ENCODE measurements around the gene BTBD17.
"Not testable (repeated sequence)": the region's sequence is repeated elsewhere in the genome, so short reads cannot be mapped to it uniquely, and the experiment has no call there.

Gene BTBD17

DNA sequence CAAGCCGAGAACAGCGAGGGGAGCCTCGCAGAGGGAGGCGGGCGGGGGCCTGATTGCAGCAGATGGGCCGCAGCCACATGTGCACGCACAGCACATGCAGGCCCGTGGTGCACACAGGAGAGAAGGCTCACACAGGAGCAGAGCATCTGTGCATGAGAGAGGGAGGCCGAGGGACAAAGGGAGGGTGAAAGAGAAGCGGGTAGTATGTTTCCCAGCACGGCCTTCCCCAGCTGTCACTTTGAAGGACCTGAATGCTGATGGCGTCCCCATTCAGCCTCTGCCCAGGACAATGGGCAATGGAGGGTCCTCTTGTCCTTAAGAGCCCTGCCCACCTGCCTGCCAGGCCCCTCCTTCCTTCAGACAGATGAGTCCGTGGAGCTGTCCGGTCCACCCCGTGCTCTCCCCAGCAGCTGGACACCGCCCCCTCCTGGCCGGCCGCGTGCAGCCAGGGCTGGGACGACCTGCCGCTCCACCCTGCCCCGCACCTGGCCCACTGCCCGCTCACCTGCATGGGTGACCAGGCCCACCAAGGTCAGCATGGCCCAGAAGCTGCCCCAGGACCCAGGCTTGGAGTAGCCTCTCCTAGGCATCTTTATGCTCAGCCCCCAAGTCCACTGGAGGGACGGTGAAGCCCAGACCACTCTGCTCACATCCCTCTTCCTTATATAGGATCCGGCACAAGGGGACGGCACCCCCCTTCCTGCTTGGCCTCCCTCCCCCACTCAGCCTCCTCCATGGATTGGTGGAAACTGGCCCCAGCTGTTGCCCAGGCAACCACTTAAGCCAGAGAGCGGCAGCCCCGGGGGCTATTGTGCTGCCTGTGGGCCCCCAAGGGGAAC lies at the start of gene BTBD17:
BTBD17 (minus strand) TSS at position 639 of the 839 bp plus-strand sequence; CDS start at position 590, 49 bp downstream.
- peak; percentile 92 for DNase-seq

- no peak for DNase-seq
Observed at GRCh38 chr17:74410001-74410443, 48.4 kb upstream of the BTBD17 start.

- no peak for DNase-seq
Observed at GRCh38 chr17:74408815-74409214, 47.1 kb upstream of the BTBD17 start.

- no peak for DNase-seq
Observed at GRCh38 chr17:74408262-74408661, 46.6 kb upstream of the BTBD17 start.

GRCh38 chr17:74407384-74407783 lies 45.7 kb upstream of the BTBD17 start:
- no peak for DNase-seq

DNA sequence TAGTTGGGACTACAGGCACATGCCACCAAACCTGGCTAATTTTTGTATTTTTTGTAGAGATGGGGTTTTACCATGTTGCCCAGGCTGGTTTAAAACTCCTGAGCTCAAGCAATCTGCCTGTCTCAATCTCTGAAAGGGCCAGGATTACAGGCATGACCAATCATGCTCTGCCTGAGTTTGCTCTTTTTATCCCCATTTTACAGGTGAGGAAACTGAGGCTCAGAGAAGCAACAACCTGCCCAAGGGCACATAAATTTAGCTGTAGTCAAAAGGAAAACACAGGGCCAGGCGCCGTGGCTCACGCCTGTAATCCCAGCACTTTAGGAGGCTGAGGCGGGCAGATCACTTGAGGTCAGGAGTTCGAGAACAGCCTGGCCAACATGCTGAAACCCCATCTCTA lies 43.6 kb upstream of the BTBD17 start:
- DNase-seq, result not testable (repeated sequence)

- DNase-seq, result no peak
Observed at GRCh38 chr17:74404789-74405188, 43.1 kb upstream of the BTBD17 start.

GRCh38 chr17:74404218-74404617 lies 42.5 kb upstream of the BTBD17 start:
- DNase-seq, result no peak

DNA sequence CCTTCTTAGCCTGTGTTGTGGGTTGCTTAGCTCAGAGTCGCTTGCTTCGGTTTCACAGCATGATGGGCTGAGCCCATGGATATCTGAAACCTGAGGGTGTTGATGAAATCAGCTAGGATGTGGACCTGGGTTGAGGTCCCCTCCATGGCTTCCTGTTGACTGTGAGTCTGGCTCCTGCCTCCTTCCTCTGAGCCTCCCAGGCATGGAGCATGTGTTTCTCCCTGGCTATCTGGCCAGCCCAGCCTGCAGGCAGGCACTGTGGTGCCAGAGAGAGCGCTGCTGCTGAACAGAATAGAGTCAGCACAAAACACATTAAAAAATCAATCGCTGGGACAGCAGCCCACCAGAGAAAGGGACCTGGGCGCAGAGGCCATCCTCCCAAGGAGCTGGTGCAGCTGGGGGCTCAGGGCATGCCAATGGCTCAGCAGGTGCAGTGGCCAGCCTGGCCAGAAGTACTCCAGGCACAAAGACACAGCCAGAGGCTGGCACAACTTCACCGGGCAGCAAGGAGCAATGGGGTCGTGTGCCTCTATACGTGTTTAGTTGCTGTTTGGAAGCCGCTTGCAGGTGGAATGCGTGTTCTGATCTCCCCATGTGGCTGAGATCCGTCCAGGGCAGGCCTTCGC lies 42.0 kb upstream of the BTBD17 start:
- DNase-seq, result peak; percentile 14

GRCh38 chr17:74402048-74402447 lies 40.4 kb upstream of the BTBD17 start:
- DNase-seq, result no peak

DNA sequence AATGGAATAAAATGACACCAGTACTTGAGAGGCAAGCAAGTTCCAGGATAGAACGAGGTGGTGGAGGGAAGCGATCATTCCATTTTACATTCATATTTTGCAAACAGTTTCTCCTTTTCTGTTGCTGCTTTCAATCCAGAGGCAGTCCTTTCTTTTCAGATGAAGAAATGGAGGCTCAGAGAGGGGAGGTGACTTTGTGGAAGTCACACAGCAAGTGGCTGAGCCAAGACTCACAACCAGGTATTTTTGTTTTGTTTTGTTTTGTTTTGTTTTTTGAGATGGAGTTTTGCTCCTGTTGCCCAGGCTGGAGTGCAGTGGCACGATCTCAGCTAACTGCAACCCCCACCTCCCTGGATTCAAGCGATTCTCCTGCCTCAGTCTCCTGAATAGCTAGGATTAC lies 34.9 kb upstream of the BTBD17 start:
- DNase-seq, result no peak

- no peak for DNase-seq
Observed at GRCh38 chr17:74394977-74395376, 33.3 kb upstream of the BTBD17 start.

GRCh38 chr17:74394275-74394950 lies 32.7 kb upstream of the BTBD17 start:
- DNase-seq, result no peak

GRCh38 chr17:74393346-74393942 lies 31.8 kb upstream of the BTBD17 start:
- DNase-seq, result no peak

DNA sequence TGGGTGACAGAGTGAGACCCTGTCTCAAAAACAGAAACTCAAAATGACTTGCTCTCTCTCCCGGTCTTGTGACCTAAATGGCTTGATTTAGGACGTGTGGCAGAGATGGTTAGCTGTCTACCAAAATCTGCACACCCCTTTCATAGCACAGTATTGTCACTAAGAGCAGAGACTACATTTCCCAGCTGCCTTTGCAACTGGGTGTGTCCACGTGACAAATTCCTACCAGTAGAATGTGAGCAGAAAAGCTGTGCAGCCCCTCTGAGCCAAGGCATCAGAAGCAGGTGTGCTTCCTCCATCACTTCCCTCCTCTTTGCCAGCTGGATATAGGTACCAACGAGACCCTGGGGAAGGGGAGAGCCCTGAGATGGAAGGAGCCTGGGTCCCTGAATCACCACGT lies 31.2 kb upstream of the BTBD17 start:
- no peak for DNase-seq

- DNase-seq, result no peak
Observed at GRCh38 chr17:74391771-74392170, 30.1 kb upstream of the BTBD17 start.

- DNase-seq, result peak; percentile 26
Observed at GRCh38 chr17:74390680-74391653, 29.3 kb upstream of the BTBD17 start.

DNA sequence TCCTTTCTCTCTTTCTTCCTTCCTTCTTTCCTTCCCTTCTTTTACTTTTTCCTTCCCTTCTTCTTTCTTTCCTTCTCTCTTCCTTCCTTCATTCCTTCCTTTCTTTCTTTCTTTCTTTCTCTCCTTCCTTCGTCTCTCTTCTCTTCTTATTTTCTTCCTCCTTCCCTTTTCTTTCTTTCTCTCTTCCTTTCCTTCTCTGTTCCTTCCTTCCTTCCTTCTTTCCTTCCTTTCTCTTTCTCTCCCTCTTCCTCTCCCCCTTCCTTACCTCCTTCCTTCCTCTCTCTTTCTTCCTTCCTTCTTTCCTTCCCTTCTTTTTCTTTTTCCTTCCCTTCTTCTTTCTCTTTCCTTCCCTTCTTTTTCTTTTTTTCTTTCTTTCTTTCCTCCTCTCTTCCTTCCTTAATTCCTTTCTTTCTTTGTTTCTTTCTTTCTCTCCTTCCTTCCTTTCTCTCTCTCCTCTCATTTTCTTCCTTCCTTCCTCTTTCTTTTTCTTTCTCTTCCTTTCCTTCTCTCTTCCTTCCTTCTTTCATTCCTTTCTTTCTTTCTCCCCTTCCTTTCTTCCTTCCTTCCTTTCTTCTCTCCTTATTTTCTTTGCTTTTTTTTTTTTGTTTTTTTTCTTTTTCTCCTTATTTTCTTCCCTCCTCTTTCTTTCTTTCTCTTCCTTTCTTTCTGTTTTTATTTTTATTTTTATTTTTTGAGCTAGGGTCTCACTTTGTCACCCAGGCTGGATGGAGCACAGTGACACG lies 28.4 kb upstream of the BTBD17 start:
- DNase-seq, result no peak

DNA sequence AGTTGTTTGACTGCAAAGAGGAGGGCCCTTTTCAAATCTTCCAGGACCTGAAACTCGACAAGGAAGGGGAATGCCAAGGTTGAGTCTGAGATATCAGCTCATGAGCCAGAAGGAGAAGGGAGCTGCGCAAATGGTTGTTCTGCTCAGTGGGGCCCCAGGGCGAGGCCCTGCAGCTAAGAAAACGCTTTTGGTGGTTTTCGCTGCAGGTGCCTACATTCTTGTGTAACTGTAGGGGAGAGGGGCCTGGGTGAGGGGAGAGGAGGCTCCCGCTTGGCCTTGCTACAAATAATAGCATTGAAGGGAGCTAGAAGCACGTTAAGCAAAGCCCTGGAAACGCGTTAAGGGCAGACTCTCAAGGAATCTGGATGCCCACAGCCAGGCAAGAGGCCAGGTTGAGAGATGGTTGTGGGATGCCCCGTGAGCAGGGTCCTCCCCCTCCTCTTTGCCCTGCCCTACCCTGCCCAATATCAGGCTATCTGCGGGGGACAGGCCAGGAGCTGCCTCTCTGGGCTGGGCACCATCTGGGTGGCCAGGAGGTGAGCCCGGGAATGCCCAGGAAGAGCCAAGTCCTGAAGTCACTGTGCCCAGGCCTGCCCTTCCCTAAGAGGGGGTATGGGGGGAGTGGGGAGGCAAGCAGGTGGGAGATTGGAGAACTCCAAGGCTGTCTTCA lies 27.6 kb upstream of the BTBD17 start:
- DNase-seq, result no peak

GRCh38 chr17:74387365-74388218 lies 25.9 kb upstream of the BTBD17 start:
- no peak for DNase-seq

Data from eye (tissue), 1 donor.